HG03558 (cell line): Measurements from ENCODE around the gene CDHR2.
A peak's percentile ranks its signal among the peaks of the same experiment; 100 is the strongest.
"Not testable (repeated sequence)": the region's sequence is repeated elsewhere in the genome, so short reads cannot be mapped to it uniquely, and the experiment has no call there.

Source experiments
- ATAC-seq: cut with Tn5 transposase; IDR thresholded peaks from one replicate; pipeline ENCODE4 v1.9.1; 2021; ENCODE audit warnings: moderate number of reproducible peaks; ENCODE audit not compliant: unreplicated experiment; ENCODE audit errors: extremely low read depth

CDHR2 gene

DNA sequence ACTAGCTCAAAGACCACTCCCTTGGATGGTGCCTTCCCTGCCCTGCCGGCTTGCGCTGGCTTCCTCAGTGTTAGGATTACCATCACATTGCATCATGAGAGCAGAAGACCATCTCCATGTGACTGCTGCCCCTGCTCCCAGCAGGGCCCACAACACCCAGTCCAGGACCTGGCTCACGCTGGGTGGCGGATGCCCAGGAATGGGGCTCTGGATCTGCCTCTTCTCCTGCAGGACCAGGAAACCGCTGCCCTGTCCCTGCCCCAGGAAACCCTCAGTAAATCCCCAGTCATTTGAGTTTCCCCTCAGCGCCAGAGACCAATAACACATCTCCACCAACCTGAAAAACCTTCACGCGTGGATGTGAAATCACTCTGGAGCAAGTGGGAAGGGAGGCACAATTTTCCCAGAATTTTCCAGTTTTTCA is 8.7 kb upstream of the CDHR2 start:
- no peak for ATAC-seq

GRCh38 chr5:176540956-176541337 is 8.2 kb upstream of the CDHR2 start:
- ATAC-seq, result no peak

GRCh38 chr5:176541338-176542134 is 7.6 kb upstream of the CDHR2 start:
- ATAC-seq, result no peak

DNA sequence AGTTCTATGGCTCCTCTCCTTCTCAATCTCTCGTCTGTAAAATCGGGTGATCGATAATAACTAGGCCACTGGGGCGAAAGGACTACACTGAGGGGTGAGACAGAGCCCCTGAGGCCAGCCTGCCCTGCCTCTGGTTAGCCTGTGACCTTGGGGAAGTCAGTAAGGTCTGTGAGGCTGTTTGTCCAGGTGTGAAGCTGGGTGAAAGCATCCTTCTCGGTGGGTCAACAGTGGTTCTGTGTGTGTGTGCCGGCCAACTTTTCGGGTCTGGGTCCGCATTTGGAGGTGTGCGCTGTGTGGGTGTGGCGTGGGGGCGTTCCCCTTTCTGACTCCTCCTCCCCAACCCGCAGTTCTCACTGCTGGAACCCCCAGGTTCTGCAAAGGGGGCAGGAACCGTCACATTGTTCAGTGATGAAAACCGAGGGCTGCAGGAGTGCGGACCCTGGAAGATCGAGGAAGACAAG is 7.0 kb upstream of the CDHR2 start:
- ATAC-seq, result no peak

DNA sequence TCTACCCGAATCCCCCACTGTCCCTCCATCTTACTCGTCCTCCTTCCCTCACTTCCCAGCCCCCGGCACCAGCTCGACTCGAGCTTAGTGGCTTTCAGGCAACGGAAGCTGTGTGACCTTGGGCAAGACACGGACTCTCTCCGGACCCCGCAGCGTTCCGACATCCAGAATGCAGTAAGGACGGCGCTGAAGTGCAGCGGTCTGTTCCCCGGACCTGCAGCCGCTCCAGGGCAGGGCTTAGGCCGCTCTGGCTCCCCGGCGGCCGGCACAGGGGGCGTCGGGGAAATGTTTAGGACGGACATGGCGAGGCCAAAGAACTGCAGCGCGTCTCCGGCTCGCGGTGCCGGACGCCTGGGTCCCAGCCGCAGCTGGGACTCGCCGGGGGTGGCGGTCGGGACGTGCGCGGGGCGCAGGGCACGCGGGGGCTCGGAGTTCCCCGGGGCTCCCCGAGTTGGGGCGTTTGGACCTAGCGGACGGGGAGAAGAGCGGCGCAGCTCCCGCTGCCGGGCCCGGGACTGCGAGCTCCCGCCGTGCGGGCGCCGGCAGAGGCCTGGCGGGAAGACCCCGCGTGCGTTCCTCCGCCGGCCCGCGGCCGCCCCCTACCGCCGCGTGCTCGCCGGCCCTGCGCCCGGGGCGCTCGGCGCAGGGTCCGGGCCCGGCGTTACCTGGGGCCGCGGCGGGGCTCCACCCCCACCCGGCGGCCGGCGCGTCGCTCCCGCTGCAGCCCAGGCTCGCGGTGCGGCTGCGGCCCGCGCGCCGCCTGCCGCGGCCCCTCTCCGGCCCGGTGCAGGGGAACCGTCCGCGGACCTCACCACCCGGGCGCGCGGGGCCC is 6.3 kb upstream of the CDHR2 start:
- peak; percentile 36 for ATAC-seq

DNA sequence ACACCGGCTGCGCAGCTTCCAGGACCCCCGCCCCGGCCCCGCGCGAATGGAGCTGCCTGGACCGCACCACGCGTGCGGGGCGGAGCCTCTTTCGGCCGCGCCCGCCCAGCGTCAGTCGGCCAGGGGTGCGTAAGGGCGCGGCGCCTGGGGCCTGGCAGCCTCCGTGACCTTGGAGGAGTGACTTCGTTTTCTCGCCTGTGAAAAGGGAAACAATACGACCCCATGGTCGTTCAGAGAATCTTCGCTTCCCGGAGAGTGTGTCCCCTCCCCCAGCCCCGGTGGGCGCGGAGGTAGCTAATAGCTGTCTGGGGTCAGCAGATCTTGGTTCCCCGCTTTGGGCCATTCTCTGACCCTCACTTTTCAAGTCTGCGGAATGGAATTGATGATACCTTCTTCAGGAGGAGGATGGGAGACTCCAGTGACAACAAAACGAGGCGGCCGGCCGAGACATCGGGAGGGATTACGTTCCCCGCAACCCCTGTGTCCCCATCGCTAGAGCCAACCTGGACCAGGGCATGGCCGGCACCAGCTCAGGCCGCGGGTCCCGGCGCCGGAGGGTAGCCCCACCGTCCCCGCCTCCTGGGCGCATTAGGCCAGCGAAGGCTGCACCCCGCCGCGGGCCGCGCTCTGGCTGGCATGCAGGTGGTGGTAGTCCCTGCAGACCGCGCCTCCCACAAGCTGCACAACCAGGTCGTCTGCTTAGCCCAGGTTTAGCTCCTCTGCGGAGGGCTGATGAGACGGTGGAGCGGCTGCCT is 5.5 kb upstream of the CDHR2 start:
- peak; percentile 38 for ATAC-seq

DNA sequence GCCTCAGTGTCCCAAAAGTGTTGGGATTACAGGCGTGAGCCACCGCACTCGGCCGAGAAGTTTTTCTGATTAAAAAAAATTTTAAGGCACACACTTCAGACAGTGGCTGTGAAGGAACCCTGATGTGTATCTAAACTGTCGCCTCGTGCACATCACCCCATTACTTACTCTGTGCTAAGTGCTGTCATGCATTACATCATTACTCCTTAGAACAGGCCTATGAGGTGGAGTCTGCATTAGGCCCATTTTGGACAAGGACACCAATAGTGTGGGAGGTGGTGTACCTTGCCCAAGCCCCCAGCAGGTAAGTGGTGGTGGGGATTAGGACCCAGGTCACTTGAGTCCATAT is 3.8 kb upstream of the CDHR2 start:
- ATAC-seq, result no peak

DNA sequence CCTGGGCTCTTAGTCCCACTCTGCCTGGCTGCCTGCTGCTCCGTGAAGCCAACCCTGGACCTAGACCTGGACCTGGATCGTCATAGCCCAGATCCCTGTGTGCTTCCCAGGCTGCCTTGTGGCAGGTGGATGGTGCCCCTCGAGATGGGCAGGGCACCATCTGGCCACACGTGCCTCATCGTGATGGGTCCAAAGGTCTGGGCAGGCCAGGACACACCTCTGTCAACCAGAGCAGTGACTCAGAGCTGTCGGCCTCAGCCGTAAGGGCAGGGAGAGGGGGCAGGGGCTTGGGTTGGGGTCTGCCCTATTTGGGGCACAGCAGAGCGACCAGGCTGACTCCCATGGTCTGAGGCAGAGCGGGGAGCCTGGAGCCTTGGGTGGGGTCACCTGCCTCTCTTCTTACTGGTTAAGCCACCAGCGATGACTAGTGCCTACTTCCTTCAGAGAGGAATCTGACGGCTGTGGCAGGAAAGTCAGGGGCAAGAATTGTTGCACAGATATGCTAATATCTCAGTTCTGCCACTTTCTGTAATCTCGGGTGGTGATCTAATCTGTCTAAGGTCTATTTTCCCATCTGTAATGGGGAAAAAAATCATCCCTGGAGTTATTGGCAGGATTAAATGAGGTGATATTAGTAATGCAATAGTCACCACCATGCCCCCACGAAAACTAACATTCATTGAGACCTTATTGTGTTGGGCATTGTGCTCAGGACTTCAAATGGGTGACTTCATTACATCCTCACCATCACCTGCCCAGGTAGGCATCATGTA is 3.2 kb upstream of the CDHR2 start:
- ATAC-seq, result no peak

DNA sequence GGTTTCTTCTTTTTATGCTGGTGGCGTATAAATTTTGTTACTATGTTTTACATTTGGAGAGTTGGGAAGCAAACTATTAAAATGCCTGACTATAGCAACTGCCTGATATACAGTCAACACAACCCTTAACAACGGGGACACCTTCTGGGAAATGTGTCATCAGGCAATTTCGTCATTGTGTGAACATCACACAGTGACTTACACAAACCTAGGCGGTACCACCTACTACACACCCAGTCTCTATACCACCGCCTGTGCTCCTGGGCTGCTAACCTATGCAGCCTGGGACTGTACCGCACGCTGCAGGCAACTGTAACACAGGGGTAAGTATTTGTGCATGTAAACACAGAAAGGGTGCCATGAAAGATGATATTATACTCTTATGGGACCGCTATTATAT is 1.3 kb upstream of the CDHR2 start:
- ATAC-seq, result no peak

DNA sequence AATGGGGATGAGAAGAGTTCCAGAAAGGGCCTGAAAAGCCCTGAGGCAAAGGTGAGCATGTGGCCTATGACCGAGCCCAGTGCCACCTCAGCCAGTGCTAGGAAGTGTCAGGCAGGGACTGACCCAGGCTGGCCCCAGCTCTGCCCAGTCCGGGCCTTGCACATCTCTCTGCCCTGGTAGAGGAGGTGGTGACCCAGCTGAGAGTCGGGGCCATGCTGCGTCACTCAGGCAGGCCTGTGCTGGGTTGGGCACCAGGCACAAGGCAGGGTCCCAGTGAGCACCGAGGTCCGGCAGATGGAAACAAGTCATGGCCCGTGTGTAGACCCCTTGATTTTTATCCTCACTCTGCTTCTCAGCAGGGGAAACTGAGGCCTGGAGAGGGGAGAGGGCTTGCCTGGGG is 729 bp downstream of the CDHR2 start:
- ATAC-seq, result no peak

- no peak for ATAC-seq
Measured at GRCh38 chr5:176550275-176550831, 1.2 kb downstream of the CDHR2 start.

- not testable (repeated sequence) for ATAC-seq
Measured at GRCh38 chr5:176550937-176551336, 1.8 kb downstream of the CDHR2 start.

DNA sequence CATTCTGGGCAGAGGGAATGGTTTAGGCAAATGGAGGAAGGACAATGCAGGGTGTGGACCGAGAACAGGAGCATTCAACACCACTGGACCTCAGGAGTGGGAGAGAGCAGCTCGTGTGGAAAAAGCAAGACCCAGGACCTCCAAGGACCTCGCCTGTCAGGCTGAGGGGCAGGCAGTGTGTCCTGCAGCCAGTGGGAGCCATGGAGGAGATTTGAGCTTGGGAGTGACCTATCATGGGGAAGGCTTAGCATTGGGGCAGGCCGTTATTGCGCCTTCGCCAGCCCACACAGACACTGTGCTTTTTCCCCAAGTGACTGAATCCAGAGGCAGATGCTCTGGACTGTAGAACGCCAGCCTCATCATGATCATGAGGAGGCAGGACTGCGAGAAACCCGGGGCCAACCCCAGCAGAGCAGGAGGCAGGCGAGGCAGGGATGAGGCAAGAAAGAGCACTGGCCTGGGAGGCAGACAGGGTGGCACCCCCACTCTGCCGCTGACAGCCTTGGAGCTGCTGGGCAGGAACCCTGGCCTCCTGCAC is 3.3 kb downstream of the CDHR2 start:
- no peak for ATAC-seq

- no peak for ATAC-seq
Measured at GRCh38 chr5:176553260-176554085, 4.3 kb downstream of the CDHR2 start.

- no peak for ATAC-seq
Measured at GRCh38 chr5:176557846-176558245, 8.7 kb downstream of the CDHR2 start.

GRCh38 chr5:176559683-176560082 is 10.5 kb downstream of the CDHR2 start:
- ATAC-seq, result no peak

DNA sequence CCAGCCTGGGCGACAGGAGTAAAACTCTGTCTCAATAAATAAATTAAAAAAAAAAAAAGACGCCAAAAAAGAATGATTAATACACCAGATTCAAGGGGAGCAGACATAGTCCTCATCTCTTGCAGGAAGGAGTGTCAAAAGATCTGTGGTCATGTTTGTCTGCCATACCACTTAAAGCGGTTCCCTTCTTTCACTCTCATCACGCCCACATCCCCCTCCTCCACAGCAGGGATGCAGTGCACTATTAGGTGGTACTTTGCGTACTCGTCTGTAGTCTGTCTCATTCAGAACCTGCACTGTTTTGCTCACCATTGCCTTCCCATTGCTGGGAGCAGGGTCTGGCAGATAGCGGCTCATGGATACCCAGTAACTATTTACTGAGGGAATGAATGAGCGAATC is 11.2 kb downstream of the CDHR2 start:
- no peak for ATAC-seq

DNA sequence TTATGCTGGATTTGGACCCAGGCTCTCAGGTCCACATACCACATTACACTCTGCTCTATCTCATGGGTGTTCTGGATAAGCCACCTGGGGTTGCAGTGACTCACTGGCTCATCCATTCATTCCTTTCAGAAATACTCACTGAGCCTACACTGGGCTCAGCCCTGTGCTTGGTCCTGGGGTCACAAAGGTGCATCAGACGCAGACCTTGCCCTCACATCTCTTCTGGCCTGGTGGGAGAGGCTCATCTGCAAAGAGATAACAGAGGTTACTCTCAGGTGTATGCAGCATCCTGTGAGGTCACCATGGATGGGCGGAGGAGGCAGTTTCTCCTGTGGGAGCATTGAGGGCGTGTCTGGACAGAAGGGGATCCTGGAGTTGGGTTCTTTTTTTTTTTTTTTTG is 12.1 kb downstream of the CDHR2 start:
- no peak for ATAC-seq

GRCh38 chr5:176562189-176562588 is 13.0 kb downstream of the CDHR2 start:
- no peak for ATAC-seq
